Stimulated activated CD8-positive, alpha-beta memory T cell treated with anti-CD3 and anti-CD28 coated beads, Interleukin-7, amount 100 ng/mL, for 4 hours (primary cell): Measurements from ENCODE around the gene TECPR1.
"Not testable (repeated sequence)": the region's sequence is repeated elsewhere in the genome, so short reads cannot be mapped to it uniquely, and the experiment has no call there.

Source experiments
- DNase-seq, 2 donors: peaks; one replicate each; pipeline ENCODE4 v3.0.0-alpha.2; 2020; ENCODE audit warnings: low read depth in 2 of 2

TECPR1 gene

GRCh38 chr7:98227939-98228338 lies 24.1 kb downstream of the TECPR1 start:
- no peak for DNase-seq

- DNase-seq = no peak
Observed at GRCh38 chr7:98225913-98226614, 26.0 kb downstream of the TECPR1 start.

- no peak for DNase-seq
Observed at GRCh38 chr7:98224701-98225181, 27.3 kb downstream of the TECPR1 start.

GRCh38 chr7:98223898-98224700 lies 27.9 kb downstream of the TECPR1 start:
- DNase-seq = no peak

GRCh38 chr7:98223351-98223897 lies 28.6 kb downstream of the TECPR1 start:
- no peak for DNase-seq

GRCh38 chr7:98222533-98223195 lies 29.4 kb downstream of the TECPR1 start:
- DNase-seq = no peak

- DNase-seq = no peak
Observed at GRCh38 chr7:98221611-98222532, 30.2 kb downstream of the TECPR1 start.

- not testable (repeated sequence) for DNase-seq
Observed at GRCh38 chr7:98219382-98219781, 32.6 kb downstream of the TECPR1 start.

- no peak for DNase-seq
Observed at GRCh38 chr7:98217623-98218582, 34.1 kb downstream of the TECPR1 start.

- DNase-seq = no peak
Observed at GRCh38 chr7:98216941-98217622, 35.0 kb downstream of the TECPR1 start.

- DNase-seq = no peak
Observed at GRCh38 chr7:98215561-98216495, 36.2 kb downstream of the TECPR1 start.

- DNase-seq = no peak
Observed at GRCh38 chr7:98214811-98215321, 37.2 kb downstream of the TECPR1 start.

GRCh38 chr7:98213888-98214810 lies 37.9 kb downstream of the TECPR1 start:
- DNase-seq = no peak

GRCh38 chr7:98213296-98213887 lies 38.6 kb downstream of the TECPR1 start:
- no peak for DNase-seq

- no peak for DNase-seq
Observed at GRCh38 chr7:98212532-98213041, 39.4 kb downstream of the TECPR1 start.
